Brain microvascular endothelial cell (primary cell): Measurements from ENCODE around the gene CBX8.

Experiments
- DNase-seq: peaks from one replicate; pipeline ENCODE4 v3.0.0-alpha.2; 2020
- H3K27ac ChIP-seq: fragments of 250-450 bp; sonication (Bioruptor Pico); 2 replicates; pipeline ENCODE4 v1.5.1; 2020; ENCODE audit warnings: mild to moderate bottlenecking, moderate library complexity
- H3K27me3 ChIP-seq: fragments of 250-450 bp; sonication (Bioruptor Pico); replicated peaks from 2 replicates; pipeline ENCODE4 v1.5.1; 2020; ENCODE audit warnings: mild to moderate bottlenecking
- H3K36me3 ChIP-seq: fragments of 250-450 bp; sonication (Bioruptor Pico); replicated peaks from 2 replicates; pipeline ENCODE4 v1.5.1; 2020; ENCODE audit warnings: mild to moderate bottlenecking
- H3K4me3 ChIP-seq: 2 replicates; pipeline ENCODE4 v1.5.1; 2011; ENCODE audit warnings: low read depth, mild to moderate bottlenecking, control low read depth, low read length, moderate library complexity
- CTCF ChIP-seq: IDR thresholded peaks from 2 replicates; pipeline ENCODE4 v1.5.1; 2011; ENCODE audit warnings: low read depth, mild to moderate bottlenecking, moderate library complexity, low read length, control low read depth, inconsistent platforms; ENCODE audit errors: missing control alignments
- in situ Hi-C: cut with HindIII; loops from 2 replicates; pipeline ENCODE4 v1.10.0; 2017; ENCODE audit warnings: low sequenced_read_pairs, low pct_ligation_motif_present

CBX8 gene

GRCh38 chr17:79819085-79819484 is 22.2 kb upstream of the CBX8 start:
- in situ Hi-C loops, result no loop called here
- H3K27ac ChIP-seq, result no peak overlapping the region
- no peaks in the 10 kb centered on the region for H3K36me3 ChIP-seq
- no peak for TF ChIP-seq CTCF
- peaks cover 22% of the 10 kb centered on the region for H3K27me3 ChIP-seq
- DNase-seq, result no peak
- H3K4me3 ChIP-seq, result no peak overlapping the region

GRCh38 chr17:79818026-79818758 is 21.3 kb upstream of the CBX8 start:
- TF ChIP-seq CTCF, result no peak
- in situ Hi-C loops, result no loop called here
- H3K36me3 ChIP-seq, result no peaks in the 10 kb centered on the region
- H3K4me3 ChIP-seq, result no peak overlapping the region
- H3K27ac ChIP-seq, result no peak overlapping the region
- peaks cover 25% of the 10 kb centered on the region for H3K27me3 ChIP-seq
- no peak for DNase-seq

- Histone ChIP-seq H3K27me3 (peaks cover 45% of the 10 kb centered on the region), H3K36me3 (no peaks in the 10 kb centered on the region), H3K4me3 (no peak overlapping the region), H3K27ac (no peak overlapping the region)
- in situ Hi-C loops, result no loop called here
- no peak for DNase-seq
- TF ChIP-seq CTCF, result no peak
Observed at GRCh38 chr17:79815836-79816461, 19.1 kb upstream of the CBX8 start.

- in situ Hi-C loops, result no loop called here
- no peak for TF ChIP-seq CTCF
- no peak for DNase-seq
- H3K4me3 ChIP-seq, result peak overlapping the region; percentile 20
- peaks cover 49% of the 10 kb centered on the region for H3K27me3 ChIP-seq
- H3K36me3 ChIP-seq, result no peaks in the 10 kb centered on the region
- H3K27ac ChIP-seq, result no peak overlapping the region
Observed at GRCh38 chr17:79814974-79815835, 18.3 kb upstream of the CBX8 start.

DNA sequence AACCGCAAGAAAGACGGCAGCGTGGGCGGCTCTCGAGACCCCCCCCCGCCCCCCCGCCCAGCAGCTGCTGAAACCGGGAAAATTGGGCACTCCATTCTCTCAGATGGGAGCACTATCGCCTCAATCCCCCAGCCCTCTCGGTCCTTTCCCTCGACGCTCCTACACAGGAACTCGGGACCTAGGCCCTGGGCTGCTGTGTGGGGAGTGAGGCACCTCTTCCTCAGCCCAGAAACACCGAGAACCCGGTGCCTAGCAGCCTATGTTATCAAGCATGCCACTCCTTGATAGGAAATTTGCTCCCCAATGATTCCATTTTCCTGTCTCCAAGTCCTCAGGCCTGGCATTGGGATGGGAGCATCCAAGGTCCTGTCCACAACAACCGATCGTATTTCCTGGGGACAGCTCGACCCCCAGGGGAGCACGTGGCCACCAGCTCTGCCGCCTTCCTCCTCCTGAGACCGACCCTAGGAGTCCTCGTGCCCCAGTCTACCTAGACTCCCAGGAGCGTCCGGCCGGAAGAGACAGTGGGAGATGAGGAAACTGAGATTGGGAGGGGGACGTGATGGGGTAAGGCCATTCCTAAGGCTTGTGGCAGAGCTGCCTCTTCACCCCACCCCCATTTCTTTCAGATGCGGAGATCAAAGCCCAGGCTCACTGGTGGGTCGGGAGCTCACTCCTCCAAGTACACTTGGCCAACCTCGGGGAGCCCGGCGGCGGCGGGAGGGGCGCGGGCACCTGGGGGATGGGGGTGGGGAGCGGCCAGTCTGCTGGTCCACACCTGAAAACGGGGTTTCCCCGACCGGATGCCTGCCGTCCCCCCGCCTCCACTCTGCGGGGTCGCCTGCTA is 17.5 kb upstream of the CBX8 start:
- no peak for DNase-seq
- Histone ChIP-seq H3K36me3 (no peaks in the 10 kb centered on the region), H3K27ac (no peak overlapping the region), H3K27me3 (peaks cover 51% of the 10 kb centered on the region), H3K4me3 (no peak overlapping the region)
- TF ChIP-seq CTCF, result no peak
- in situ Hi-C loops, result no loop called here
